ENCODE data around the gene PHEX. TPM values are rescaled to one million over a fixed set of nuclear protein-coding genes. Genes with fewer than 3 reads are reported as not detected.

PHEX gene
- total RNA-seq, 1 donor from 2014 or later: 5.3 TPM

- DNase-seq (ENCODE audit: low read depth) (no peak), FAIRE-seq (no peak)
- no peaks in the 10 kb centered on the region for H3K36me3 ChIP-seq (ENCODE audit: control insufficient read depth, insufficient read depth, low read length)
- H3K4me3 ChIP-seq (ENCODE audit: low read depth, low read length): no peak overlapping the region
- no peak for TF ChIP-seq CTCF (IDR thresholded peaks at IDR 0.05; ENCODE audit: insufficient read depth, low read length, severe bottlenecking)
- H3K27me3 ChIP-seq (ENCODE audit: control insufficient read depth, insufficient read depth, low read length): no peaks in the 10 kb centered on the region
Observed at GRCh38 chrX:22193851-22194659, 161.9 kb downstream of the PHEX start.

- H3K4me3 ChIP-seq (ENCODE audit: low read depth, low read length): no peak overlapping the region
- TF ChIP-seq CTCF (IDR thresholded peaks at IDR 0.05; ENCODE audit: insufficient read depth, low read length, severe bottlenecking): no peak
- H3K36me3 ChIP-seq (ENCODE audit: control insufficient read depth, insufficient read depth, low read length): no peaks in the 10 kb centered on the region
- FAIRE-seq: no peak
- no peaks in the 10 kb centered on the region for H3K27me3 ChIP-seq (ENCODE audit: control insufficient read depth, insufficient read depth, low read length)
- DNase-seq (ENCODE audit: low read depth): no peak
Observed at GRCh38 chrX:22194660-22194945, 162.5 kb downstream of the PHEX start.

- Histone ChIP-seq H3K36me3 (ENCODE audit: control insufficient read depth, insufficient read depth, low read length) (no peaks in the 10 kb centered on the region), H3K27me3 (ENCODE audit: control insufficient read depth, insufficient read depth, low read length) (no peaks in the 10 kb centered on the region), H3K4me3 (ENCODE audit: low read depth, low read length) (no peak overlapping the region)
- TF ChIP-seq CTCF (IDR thresholded peaks at IDR 0.05; ENCODE audit: insufficient read depth, low read length, severe bottlenecking): no peak
- DNase-seq (ENCODE audit: low read depth) (no peak), FAIRE-seq (no peak)
Observed at GRCh38 chrX:22196149-22196548, 164.0 kb downstream of the PHEX start.

- no peaks in the 10 kb centered on the region for H3K27me3 ChIP-seq (ENCODE audit: control insufficient read depth, insufficient read depth, low read length)
- no peak for FAIRE-seq
- H3K4me3 ChIP-seq (ENCODE audit: low read depth, low read length): no peak overlapping the region
- TF ChIP-seq CTCF (IDR thresholded peaks at IDR 0.05; ENCODE audit: insufficient read depth, low read length, severe bottlenecking): no peak
- no peak for DNase-seq (ENCODE audit: low read depth)
- no peaks in the 10 kb centered on the region for H3K36me3 ChIP-seq (ENCODE audit: control insufficient read depth, insufficient read depth, low read length)
Observed at GRCh38 chrX:22202251-22202650, 170.1 kb downstream of the PHEX start.

- no peak for DNase-seq (ENCODE audit: low read depth)
- TF ChIP-seq CTCF (IDR thresholded peaks at IDR 0.05; ENCODE audit: insufficient read depth, low read length, severe bottlenecking): no peak
- FAIRE-seq: no peak
- Histone ChIP-seq H3K36me3 (ENCODE audit: control insufficient read depth, insufficient read depth, low read length) (no peaks in the 10 kb centered on the region), H3K4me3 (ENCODE audit: low read depth, low read length) (no peak overlapping the region), H3K27me3 (ENCODE audit: control insufficient read depth, insufficient read depth, low read length) (no peaks in the 10 kb centered on the region)
Observed at GRCh38 chrX:22203186-22203585, 171.1 kb downstream of the PHEX start.

- H3K4me3 ChIP-seq (ENCODE audit: low read depth, low read length): no peak overlapping the region
- H3K27me3 ChIP-seq (ENCODE audit: control insufficient read depth, insufficient read depth, low read length): no peaks in the 10 kb centered on the region
- FAIRE-seq: no peak
- TF ChIP-seq CTCF (IDR thresholded peaks at IDR 0.05; ENCODE audit: insufficient read depth, low read length, severe bottlenecking): no peak
- no peak for DNase-seq (ENCODE audit: low read depth)
- H3K36me3 ChIP-seq (ENCODE audit: control insufficient read depth, insufficient read depth, low read length): no peaks in the 10 kb centered on the region
Observed at GRCh38 chrX:22206781-22207180, 174.7 kb downstream of the PHEX start.
